HepG2 (cell line): Measurements from ENCODE around the gene RAB28. TPM values are rescaled to one million over a fixed set of nuclear protein-coding genes. Genes with fewer than 3 reads are reported as not detected.

ENCODE experiments used
- AGO1 ChIP-seq: fragments of 200-400 bp; formaldehyde crosslinking; IDR thresholded peaks from 2 replicates; pipeline ENCODE4 v1.6.1; 2017; ENCODE audit warnings: mild to moderate bottlenecking, low read depth, low read length, moderate library complexity; ENCODE audit not compliant: poor library complexity, severe bottlenecking
- ASH2L ChIP-seq: fragments of 300-600, 200-600 bp; sonication (generic); IDR thresholded peaks from 2 replicates; pipeline ENCODE4 v1.7.0; 2017; ENCODE audit warnings: low read depth, mild to moderate bottlenecking, moderate library complexity, mixed read lengths, low read length; ENCODE audit not compliant: insufficient read length
- MIER3 ChIP-seq: IDR thresholded peaks from 2 replicates; pipeline ENCODE4 v1.6.1; 2016; ENCODE audit warnings: missing compliant biosample characterization, borderline replicate concordance
- RBM22 ChIP-seq: fragments of 200-400 bp; formaldehyde crosslinking; optimal IDR thresholded peaks from 2 replicates; pipeline ENCODE3; 2017; ENCODE audit warnings: mild to moderate bottlenecking, low read length, moderate library complexity
- RXRA ChIP-seq: sonication (generic); formaldehyde crosslinking; IDR thresholded peaks from 2 replicates; pipeline ENCODE4 v1.5.1; 2020; ENCODE audit warnings: missing genetic modification reagents
- SP1 ChIP-seq, 2 experiments: fragments of 450-650 bp in 1 of 2; sonication (generic) in 1 of 2; formaldehyde crosslinking in 1 of 2; IDR thresholded peaks; 2 replicates each; pipeline versions ENCODE4 v1.4.0 to v1.6.1; 2016 to 2020; ENCODE audit warnings: missing genetic modification reagents in 1 of 2
- ZNF510 ChIP-seq: sonication (generic); formaldehyde crosslinking; IDR thresholded peaks from 2 replicates; pipeline ENCODE4 v1.4.0; 2020; ENCODE audit warnings: low read depth, mild to moderate bottlenecking, missing genetic modification reagents
- ZNF556 ChIP-seq: sonication (generic); formaldehyde crosslinking; IDR thresholded peaks from 2 replicates; pipeline ENCODE4 v1.4.0; 2020; ENCODE audit warnings: mild to moderate bottlenecking, missing genetic modification reagents, borderline replicate concordance
- ZNF878 ChIP-seq: sonication (generic); formaldehyde crosslinking; IDR thresholded peaks from 2 replicates; pipeline ENCODE4 v1.8.1; 2023; ENCODE audit warnings: mild to moderate bottlenecking, missing genetic modification reagents, moderate library complexity
- ZNF891 ChIP-seq: sonication (generic); formaldehyde crosslinking; IDR thresholded peaks from 2 replicates; pipeline ENCODE4 v1.5.0; 2020; ENCODE audit warnings: mild to moderate bottlenecking, missing genetic modification reagents
- polyA plus RNA-seq, 8 experiments: library from polyadenylated mRNA; depleted of rRNA in 3 of 8; stranded (reverse) in 7 of 8; unstranded in 1 of 8; fragments of >200 nt; fragmentation: Illumina TruSeq in 4 of 8; extraction: Trizol in 4 of 8; gene quantifications; 2 replicates each; pipeline versions ENCODE4 v1.2.1 to v1.2.3, GENCODE V29; 2011 to 2016; ENCODE audit warnings: low read depth in 4 of 8, missing spikeins in 1 of 8, mixed read lengths in 1 of 8; ENCODE audit not compliant: insufficient read depth in 1 of 8
- total RNA-seq, 5 experiments: library from RNA; depleted of rRNA; stranded (reverse); fragments of >200 nt; fragmentation: Illumina TruSeq; extraction: Trizol; gene quantifications; 2 replicates each; pipeline ENCODE4 v1.2.3, GENCODE V29; 2016; ENCODE audit warnings: low read depth in 1 of 5
- TF ChIP-seq, protein P1 (sequence below): fragments of 450-650 bp; IDR thresholded peaks from 2 replicates; pipeline ENCODE4 v1.6.1; 2017
- TF ChIP-seq, protein P2 (sequence below): IDR thresholded peaks from 2 replicates; pipeline ENCODE4 v1.6.1; 2018; ENCODE audit warnings: missing genetic modification reagents, mild to moderate bottlenecking, missing compliant biosample characterization

Gene RAB28
- total and polyA plus RNA-seq, 2 of the 13 experiments (the other 11 are each of a cell fraction or from before 2014, with no cell fraction given) = 11.8 to 18.2 TPM

DNA sequence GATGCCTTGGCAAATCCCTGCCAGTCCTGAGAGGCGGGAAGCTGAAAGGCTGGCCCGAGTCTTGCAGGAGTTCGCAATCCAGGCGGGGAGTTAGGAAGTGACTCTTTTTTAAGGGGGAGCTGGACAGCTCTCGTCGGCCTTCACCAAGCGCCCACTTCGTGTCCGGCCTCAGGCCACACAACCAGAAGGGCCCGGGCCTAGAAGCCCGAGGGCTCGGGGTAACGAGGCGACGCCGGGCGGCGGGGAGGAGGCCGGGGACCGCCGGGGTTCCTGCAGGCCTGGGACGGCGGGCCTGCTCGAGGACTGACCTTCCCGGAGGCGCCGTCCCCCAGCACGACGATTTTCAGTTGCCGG, 395 bp downstream of the RAB28 start (continued):
- TF ChIP-seq ZNF556 (CRISPR knock-in tag) = no peak
- TF ChIP-seq, protein P1, sequence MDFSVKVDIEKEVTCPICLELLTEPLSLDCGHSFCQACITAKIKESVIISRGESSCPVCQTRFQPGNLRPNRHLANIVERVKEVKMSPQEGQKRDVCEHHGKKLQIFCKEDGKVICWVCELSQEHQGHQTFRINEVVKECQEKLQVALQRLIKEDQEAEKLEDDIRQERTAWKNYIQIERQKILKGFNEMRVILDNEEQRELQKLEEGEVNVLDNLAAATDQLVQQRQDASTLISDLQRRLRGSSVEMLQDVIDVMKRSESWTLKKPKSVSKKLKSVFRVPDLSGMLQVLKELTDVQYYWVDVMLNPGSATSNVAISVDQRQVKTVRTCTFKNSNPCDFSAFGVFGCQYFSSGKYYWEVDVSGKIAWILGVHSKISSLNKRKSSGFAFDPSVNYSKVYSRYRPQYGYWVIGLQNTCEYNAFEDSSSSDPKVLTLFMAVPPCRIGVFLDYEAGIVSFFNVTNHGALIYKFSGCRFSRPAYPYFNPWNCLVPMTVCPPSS = no peak
- no peak for TF ChIP-seq RXRA (CRISPR knock-in tag)
- TF ChIP-seq, protein P2, sequence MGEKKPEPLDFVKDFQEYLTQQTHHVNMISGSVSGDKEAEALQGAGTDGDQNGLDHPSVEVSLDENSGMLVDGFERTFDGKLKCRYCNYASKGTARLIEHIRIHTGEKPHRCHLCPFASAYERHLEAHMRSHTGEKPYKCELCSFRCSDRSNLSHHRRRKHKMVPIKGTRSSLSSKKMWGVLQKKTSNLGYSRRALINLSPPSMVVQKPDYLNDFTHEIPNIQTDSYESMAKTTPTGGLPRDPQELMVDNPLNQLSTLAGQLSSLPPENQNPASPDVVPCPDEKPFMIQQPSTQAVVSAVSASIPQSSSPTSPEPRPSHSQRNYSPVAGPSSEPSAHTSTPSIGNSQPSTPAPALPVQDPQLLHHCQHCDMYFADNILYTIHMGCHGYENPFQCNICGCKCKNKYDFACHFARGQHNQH (CRISPR knock-in tag) = 0 out of 2 replicates have a peak, but pooled peaks have one; percentile 40
- TF ChIP-seq ZNF510 (CRISPR knock-in tag) = 0 out of 2 replicates have a peak, but pooled peaks have one; percentile 7
- TF ChIP-seq ZNF878 (CRISPR knock-in tag) = no peak
- TF ChIP-seq SP1 (IDR thresholded peaks at IDR 0.05) = no peak
- no peak for TF ChIP-seq SP1 (CRISPR knock-in tag; IDR thresholded peaks at IDR 0.05)
- TF ChIP-seq ASH2L = no peak
- TF ChIP-seq AGO1 = no peak
- TF ChIP-seq ZNF891 (CRISPR knock-in tag) = peak; percentile 7; the same call in 1 of the 2 replicates
- no peak for TF ChIP-seq MIER3 (CRISPR knock-in tag)
- no peak for TF ChIP-seq RBM22
